Measurements from ENCODE around the gene GAREM2. TPM values are rescaled to one million over a fixed set of nuclear protein-coding genes. Genes with fewer than 3 reads are reported as not detected.

The GAREM2 gene
- polyA plus RNA-seq, 2 donors, result 0.35 to 0.64 TPM

- Histone ChIP-seq H3K9me3 (ENCODE audit: control insufficient read depth in 2 of 2, insufficient read depth in 1 of 2, low read depth in 1 of 2, low read length in 1 of 2) (no peaks in the 10 kb centered on the region), H3K4me1 (ENCODE audit: control insufficient read depth in 2 of 2, insufficient read depth in 2 of 2, low read length in 1 of 2) (peaks cover 4 to 9% of the 10 kb centered on the region in 2 donors), H3K4me3 (ENCODE audit: low read depth in 1 of 2, low read length in 2 of 2) (no peak overlapping the region), H3K36me3 (ENCODE audit: control insufficient read depth in 2 of 2, insufficient read depth in 2 of 2, low read length in 1 of 2) (no peaks in the 10 kb centered on the region), H3K27me3 (ENCODE audit: control insufficient read depth in 1 of 2, insufficient read depth in 2 of 2, low read length in 2 of 2) (peaks cover 0 to 6% of the 10 kb centered on the region in 2 donors), H3K27ac (ENCODE audit: low read depth in 2 of 2, low read length in 1 of 2) (no peak overlapping the region)
- 82 to 86% methylated on average over 11 of the region's 11 CpGs for WGBS, 2 donors
Observed at GRCh38 chr2:26176279-26176615, 3.4 kb downstream of the GAREM2 start.

GRCh38 chr2:26177122-26177521 is 4.2 kb downstream of the GAREM2 start:
- 95 to 96% methylated on average over 7 of the region's 7 CpGs for WGBS, 2 donors

GRCh38 chr2:26178246-26178645 is 5.4 kb downstream of the GAREM2 start:
- Histone ChIP-seq H3K27ac (ENCODE audit: low read depth in 2 of 2, low read length in 1 of 2) (no peak overlapping the region), H3K4me1 (ENCODE audit: control insufficient read depth in 2 of 2, insufficient read depth in 2 of 2, low read length in 1 of 2) (peaks cover 4 to 7% of the 10 kb centered on the region in 2 donors), H3K27me3 (ENCODE audit: control insufficient read depth in 1 of 2, insufficient read depth in 2 of 2, low read length in 2 of 2) (peaks cover 0 to 6% of the 10 kb centered on the region in 2 donors), H3K4me3 (ENCODE audit: low read depth in 1 of 2, low read length in 2 of 2) (no peak overlapping the region), H3K9me3 (ENCODE audit: control insufficient read depth in 2 of 2, insufficient read depth in 1 of 2, low read depth in 1 of 2, low read length in 1 of 2) (no peaks in the 10 kb centered on the region), H3K36me3 (ENCODE audit: control insufficient read depth in 2 of 2, insufficient read depth in 2 of 2, low read length in 1 of 2) (no peaks in the 10 kb centered on the region)
- 95 to 97% methylated on average over 3 of the region's 3 CpGs for whole genome bisulfite sequencing, 2 donors

More at GRCh38 chr2:26177122-26177521, 4.2 kb downstream of the GAREM2 start:
- H3K27ac ChIP-seq (ENCODE audit: low read depth in 2 of 2, low read length in 1 of 2), result no peak overlapping the region
- H3K36me3 ChIP-seq (ENCODE audit: control insufficient read depth in 2 of 2, insufficient read depth in 2 of 2, low read length in 1 of 2), result no peaks in the 10 kb centered on the region
- no peak overlapping the region for H3K4me3 ChIP-seq (ENCODE audit: low read depth in 1 of 2, low read length in 2 of 2)
- H3K9me3 ChIP-seq (ENCODE audit: control insufficient read depth in 2 of 2, insufficient read depth in 1 of 2, low read depth in 1 of 2, low read length in 1 of 2), result no peaks in the 10 kb centered on the region
- H3K4me1 ChIP-seq (ENCODE audit: control insufficient read depth in 2 of 2, insufficient read depth in 2 of 2, low read length in 1 of 2), result peaks cover 4 to 8% of the 10 kb centered on the region in 2 donors
- H3K27me3 ChIP-seq (ENCODE audit: control insufficient read depth in 1 of 2, insufficient read depth in 2 of 2, low read length in 2 of 2), result peaks cover 0 to 6% of the 10 kb centered on the region in 2 donors

GRCh38 chr2:26178746-26179436 is 6.0 kb downstream of the GAREM2 start:
- H3K27ac ChIP-seq (ENCODE audit: low read depth in 2 of 2, low read length in 1 of 2), result no peak overlapping the region
- WGBS, 2 donors, result 2 to 8% methylated on average over 36 to 48 of the region's 48 CpGs

GRCh38 chr2:26179446-26179913 is 6.6 kb downstream of the GAREM2 start:
- H3K27me3 ChIP-seq (ENCODE audit: control insufficient read depth in 1 of 2, insufficient read depth in 2 of 2, low read length in 2 of 2), result no peaks in the 10 kb centered on the region
- H3K27ac ChIP-seq (ENCODE audit: low read depth in 2 of 2, low read length in 1 of 2), result no peak overlapping the region
- H3K4me1 ChIP-seq (ENCODE audit: control insufficient read depth in 2 of 2, insufficient read depth in 2 of 2, low read length in 1 of 2), result peaks cover 1 to 9% of the 10 kb centered on the region in 2 donors
- H3K36me3 ChIP-seq (ENCODE audit: control insufficient read depth in 2 of 2, insufficient read depth in 2 of 2, low read length in 1 of 2), result no peaks in the 10 kb centered on the region
- 47 to 48% methylated on average over 11 to 12 of the region's 12 CpGs for WGBS, 2 donors
- no peak overlapping the region for H3K4me3 ChIP-seq (ENCODE audit: low read depth in 1 of 2, low read length in 2 of 2)
- no peaks in the 10 kb centered on the region for H3K9me3 ChIP-seq (ENCODE audit: control insufficient read depth in 2 of 2, insufficient read depth in 1 of 2, low read depth in 1 of 2, low read length in 1 of 2)

More at GRCh38 chr2:26178746-26179436, 6.0 kb downstream of the GAREM2 start:
- H3K27me3 ChIP-seq (ENCODE audit: control insufficient read depth in 1 of 2, insufficient read depth in 2 of 2, low read length in 2 of 2), result peaks cover 0 to under 1% of the 10 kb centered on the region in 2 donors
- no peaks in the 10 kb centered on the region for H3K36me3 ChIP-seq (ENCODE audit: control insufficient read depth in 2 of 2, insufficient read depth in 2 of 2, low read length in 1 of 2)
- H3K4me3 ChIP-seq (ENCODE audit: low read depth in 1 of 2, low read length in 2 of 2), result peak overlapping the region; percentile 27 to 51
- H3K9me3 ChIP-seq (ENCODE audit: control insufficient read depth in 2 of 2, insufficient read depth in 1 of 2, low read depth in 1 of 2, low read length in 1 of 2), result no peaks in the 10 kb centered on the region
- H3K4me1 ChIP-seq (ENCODE audit: control insufficient read depth in 2 of 2, insufficient read depth in 2 of 2, low read length in 1 of 2), result peaks cover under 1 to 7% of the 10 kb centered on the region in 2 donors

GRCh38 chr2:26182441-26182840 is 9.6 kb downstream of the GAREM2 start:
- Histone ChIP-seq H3K27ac (ENCODE audit: low read depth in 2 of 2, low read length in 1 of 2) (no peak overlapping the region), H3K4me1 (ENCODE audit: control insufficient read depth in 2 of 2, insufficient read depth in 2 of 2, low read length in 1 of 2) (peaks cover 3 to 10% of the 10 kb centered on the region in 2 donors), H3K4me3 (ENCODE audit: low read depth in 1 of 2, low read length in 2 of 2) (no peak overlapping the region), H3K36me3 (ENCODE audit: control insufficient read depth in 2 of 2, insufficient read depth in 2 of 2, low read length in 1 of 2) (no peaks in the 10 kb centered on the region), H3K9me3 (ENCODE audit: control insufficient read depth in 2 of 2, insufficient read depth in 1 of 2, low read depth in 1 of 2, low read length in 1 of 2) (no peaks in the 10 kb centered on the region), H3K27me3 (ENCODE audit: control insufficient read depth in 1 of 2, insufficient read depth in 2 of 2, low read length in 2 of 2) (no peaks in the 10 kb centered on the region)
- WGBS, 2 donors, result 69 to 78% methylated on average over 5 of the region's 5 CpGs

GRCh38 chr2:26182887-26183630 is 10.2 kb downstream of the GAREM2 start:
- Histone ChIP-seq H3K27ac (ENCODE audit: low read depth in 2 of 2, low read length in 1 of 2) (no peak overlapping the region), H3K27me3 (ENCODE audit: control insufficient read depth in 1 of 2, insufficient read depth in 2 of 2, low read length in 2 of 2) (no peaks in the 10 kb centered on the region), H3K9me3 (ENCODE audit: control insufficient read depth in 2 of 2, insufficient read depth in 1 of 2, low read depth in 1 of 2, low read length in 1 of 2) (no peaks in the 10 kb centered on the region), H3K36me3 (ENCODE audit: control insufficient read depth in 2 of 2, insufficient read depth in 2 of 2, low read length in 1 of 2) (no peaks in the 10 kb centered on the region), H3K4me1 (ENCODE audit: control insufficient read depth in 2 of 2, insufficient read depth in 2 of 2, low read length in 1 of 2) (peaks cover 3 to 10% of the 10 kb centered on the region in 2 donors), H3K4me3 (ENCODE audit: low read depth in 1 of 2, low read length in 2 of 2) (no peak overlapping the region)
- 96 to 97% methylated on average over 11 of the region's 11 CpGs for WGBS, 2 donors

- Histone ChIP-seq H3K27me3 (ENCODE audit: control insufficient read depth in 1 of 2, insufficient read depth in 2 of 2, low read length in 2 of 2) (no peaks in the 10 kb centered on the region), H3K4me1 (ENCODE audit: control insufficient read depth in 2 of 2, insufficient read depth in 2 of 2, low read length in 1 of 2) (peaks cover 3 to 9% of the 10 kb centered on the region in 2 donors), H3K4me3 (ENCODE audit: low read depth in 1 of 2, low read length in 2 of 2) (peak overlapping the region; percentile 46 to 48), H3K9me3 (ENCODE audit: control insufficient read depth in 2 of 2, insufficient read depth in 1 of 2, low read depth in 1 of 2, low read length in 1 of 2) (no peaks in the 10 kb centered on the region), H3K27ac (ENCODE audit: low read depth in 2 of 2, low read length in 1 of 2) (no peak overlapping the region), H3K36me3 (ENCODE audit: control insufficient read depth in 2 of 2, insufficient read depth in 2 of 2, low read length in 1 of 2) (no peaks in the 10 kb centered on the region)
- WGBS, 2 donors, result 77 to 79% methylated on average over 31 to 34 of the region's 34 CpGs
Observed at GRCh38 chr2:26184121-26184520, 11.2 kb downstream of the GAREM2 start.

- WGBS, 2 donors, result 8 to 9% methylated on average over 70 to 114 of the region's 114 CpGs
- Histone ChIP-seq H3K9me3 (ENCODE audit: control insufficient read depth in 2 of 2, insufficient read depth in 1 of 2, low read depth in 1 of 2, low read length in 1 of 2) (no peaks in the 10 kb centered on the region), H3K27ac (ENCODE audit: low read depth in 2 of 2, low read length in 1 of 2) (peak overlapping the region; percentile 51 to 55), H3K4me3 (ENCODE audit: low read depth in 1 of 2, low read length in 2 of 2) (peak overlapping the region; percentile 46 to 48), H3K36me3 (ENCODE audit: control insufficient read depth in 2 of 2, insufficient read depth in 2 of 2, low read length in 1 of 2) (no peaks in the 10 kb centered on the region), H3K4me1 (ENCODE audit: control insufficient read depth in 2 of 2, insufficient read depth in 2 of 2, low read length in 1 of 2) (peaks cover 3 to 5% of the 10 kb centered on the region in 2 donors), H3K27me3 (ENCODE audit: control insufficient read depth in 1 of 2, insufficient read depth in 2 of 2, low read length in 2 of 2) (no peaks in the 10 kb centered on the region)
Observed at GRCh38 chr2:26184555-26185303, 11.8 kb downstream of the GAREM2 start.

Data from esophagus (tissue), 2 donors.